Trophoblast cell (in vitro differentiated cells and primary cell): ENCODE data around the gene PPARG.
A peak's percentile ranks its signal among the peaks of the same experiment; 100 is the strongest.
"Not testable (repeated sequence)": the region's sequence is repeated elsewhere in the genome, so short reads cannot be mapped to it uniquely, and the experiment has no call there.

Experiments
- DNase-seq, 2 donors: peaks; one replicate each; pipeline ENCODE4 v3.0.0-alpha.2; 2016
- H2AFZ ChIP-seq: 2 replicates; pipeline ENCODE4 v1.6.1; 2013; ENCODE audit warnings: low read length, moderate library complexity, mild to moderate bottlenecking; ENCODE audit not compliant: insufficient read depth, poor library complexity
- H2AK5ac ChIP-seq: 2 replicates; pipeline ENCODE4 v1.6.1; 2013; ENCODE audit warnings: mild to moderate bottlenecking, low read length
- H2BK120ac ChIP-seq: 2 replicates; pipeline ENCODE4 v1.6.1; 2013; ENCODE audit warnings: low read length, mild to moderate bottlenecking, moderate library complexity; ENCODE audit not compliant: insufficient read depth, poor library complexity
- H2BK12ac ChIP-seq: 2 replicates; pipeline ENCODE4 v1.6.1; 2013; ENCODE audit warnings: mild to moderate bottlenecking, low read length, moderate library complexity
- H2BK5ac ChIP-seq: 2 replicates; pipeline ENCODE4 v1.6.1; 2013; ENCODE audit warnings: low read length, low read depth, moderate library complexity, mild to moderate bottlenecking; ENCODE audit not compliant: poor library complexity
- H3K14ac ChIP-seq: 2 replicates; pipeline ENCODE4 v1.6.1; 2013; ENCODE audit warnings: mild to moderate bottlenecking, low read length
- H3K18ac ChIP-seq: 2 replicates; pipeline ENCODE4 v1.6.1; 2013; ENCODE audit warnings: mild to moderate bottlenecking, low read length
- H3K23ac ChIP-seq: 2 replicates; pipeline ENCODE4 v1.6.1; 2013; ENCODE audit warnings: low read length
- H3K27ac ChIP-seq: 2 replicates; pipeline ENCODE4 v1.5.1; 2013; ENCODE audit warnings: low read depth, mild to moderate bottlenecking, inconsistent platforms, low read length, moderate library complexity
- H3K27me3 ChIP-seq: 2 replicates; pipeline ENCODE4 v1.6.1; 2013; ENCODE audit warnings: inconsistent platforms, mild to moderate bottlenecking, low read length, moderate library complexity; ENCODE audit not compliant: insufficient read depth
- H3K36me3 ChIP-seq, 2 experiments: 1 replicate in 1 of 2; 2 replicates in 1 of 2; pipeline ENCODE4 v1.6.1; 2013; ENCODE audit warnings: low read length in 2 of 2, mild to moderate bottlenecking in 2 of 2, moderate library complexity in 1 of 2; ENCODE audit not compliant: insufficient read depth in 2 of 2, control insufficient read depth in 1 of 2
- H3K4ac ChIP-seq: 2 replicates; pipeline ENCODE4 v1.6.1; 2013; ENCODE audit warnings: low read depth, mild to moderate bottlenecking, low read length, moderate library complexity
- H3K4me1 ChIP-seq, 2 experiments: 1 replicate in 1 of 2; 2 replicates in 1 of 2; pipeline ENCODE4 v1.6.1; 2013; ENCODE audit warnings: low read length in 2 of 2, mild to moderate bottlenecking in 2 of 2, moderate library complexity in 1 of 2; ENCODE audit not compliant: insufficient read depth in 2 of 2, control insufficient read depth in 1 of 2
- H3K4me2 ChIP-seq: 2 replicates; pipeline ENCODE4 v1.6.1; 2013; ENCODE audit warnings: inconsistent platforms, mild to moderate bottlenecking, low read length, moderate library complexity
- H3K4me3 ChIP-seq: 2 replicates; pipeline ENCODE4 v1.5.1; 2013; ENCODE audit warnings: mild to moderate bottlenecking, low read depth, low read length, inconsistent platforms
- H3K79me1 ChIP-seq: one replicate; pipeline ENCODE4 v1.6.1; 2013; ENCODE audit warnings: low read length
- H3K79me2 ChIP-seq: 2 replicates; pipeline ENCODE4 v1.6.1; 2013; ENCODE audit warnings: low read length, mild to moderate bottlenecking; ENCODE audit not compliant: control insufficient read depth, insufficient read depth, poor library complexity
- H3K9ac ChIP-seq: 2 replicates; pipeline ENCODE4 v1.6.1; 2013; ENCODE audit warnings: mild to moderate bottlenecking, low read length
- H3K9me3 ChIP-seq: 2 replicates; pipeline ENCODE4 v1.6.1; 2013; ENCODE audit warnings: low read depth, mild to moderate bottlenecking, control low read depth, inconsistent platforms, low read length; ENCODE audit not compliant: insufficient read depth
- H4K12ac ChIP-seq: 2 replicates; pipeline ENCODE4 v1.6.1; 2013; ENCODE audit warnings: low read depth, mild to moderate bottlenecking, low read length, moderate library complexity
- H4K8ac ChIP-seq: 2 replicates; pipeline ENCODE4 v1.6.1; 2013; ENCODE audit warnings: low read depth, mild to moderate bottlenecking, low read length, moderate library complexity
- H4K91ac ChIP-seq: one replicate; pipeline ENCODE4 v1.6.1; 2013; ENCODE audit warnings: low read depth, mild to moderate bottlenecking, low read length, moderate library complexity
- WGBS: extraction: QIAGEN DNeasy Blood & Tissue Kit; methylation state at CpG from one replicate; pipeline ENCODE4 v1.1.7; 2013; ENCODE audit warnings: missing lambda C conversion rate; ENCODE audit not compliant: insufficient read length, insufficient coverage; ENCODE audit errors: extremely low coverage; 5-methylcytosine and 5-hydroxymethylcytosine counted together

The PPARG gene

DNA sequence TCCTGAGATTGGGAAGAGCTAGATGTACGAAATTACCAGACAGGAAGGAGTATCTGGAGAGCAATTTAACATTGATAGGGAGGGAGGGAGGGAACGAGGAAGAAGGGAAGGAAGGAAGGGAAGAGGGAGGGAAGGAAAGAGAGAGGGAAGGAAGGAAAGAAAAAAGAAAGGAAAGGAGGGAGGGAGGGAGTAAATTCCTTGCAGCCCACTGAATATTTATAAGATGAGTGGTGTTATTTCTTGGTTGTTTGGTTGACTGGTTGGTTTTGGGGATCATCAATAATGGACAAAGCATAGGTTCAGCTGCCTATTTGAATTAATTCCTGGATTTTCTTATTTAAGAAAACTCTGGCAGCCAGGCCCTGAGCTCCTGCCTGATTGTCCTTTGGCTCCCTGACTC is 179.9 kb downstream of the PPARG start:
- 100% methylated on average over 1 of the region's 2 CpGs for WGBS
- no peak overlapping the region for H2AK5ac ChIP-seq
- no peak overlapping the region for H2BK5ac ChIP-seq
- no peaks in the 10 kb centered on the region for H3K79me2 ChIP-seq
- H3K27me3 ChIP-seq: no peaks in the 10 kb centered on the region
- no peak overlapping the region for H2BK12ac ChIP-seq
- peaks cover 10 to 27% of the 10 kb centered on the region in 2 experiments for H3K4me1 ChIP-seq
- no peaks in the 10 kb centered on the region for H3K36me3 ChIP-seq
- no peak overlapping the region for H3K4me2 ChIP-seq
- no peak overlapping the region for H3K14ac ChIP-seq
- no peak overlapping the region for H2BK120ac ChIP-seq
- H4K8ac ChIP-seq: no peak overlapping the region
- H4K12ac ChIP-seq: no peak overlapping the region
- H3K18ac ChIP-seq: no peak overlapping the region
- no peak overlapping the region for H3K27ac ChIP-seq
- no peaks in the 10 kb centered on the region for H3K9me3 ChIP-seq
- H3K9ac ChIP-seq: no peak overlapping the region
- no peak overlapping the region for H3K4ac ChIP-seq
- H3K4me3 ChIP-seq: no peak overlapping the region
- no peak for DNase-seq
- H3K23ac ChIP-seq: no peak overlapping the region
- H3K79me1 ChIP-seq: peaks cover 6% of the 10 kb centered on the region
- no peak overlapping the region for H4K91ac ChIP-seq
- no peak overlapping the region for H2AFZ ChIP-seq

- not testable (repeated sequence) for H3K23ac ChIP-seq
Measured at GRCh38 chr3:12469222-12469621, 180.4 kb downstream of the PPARG start.

DNA sequence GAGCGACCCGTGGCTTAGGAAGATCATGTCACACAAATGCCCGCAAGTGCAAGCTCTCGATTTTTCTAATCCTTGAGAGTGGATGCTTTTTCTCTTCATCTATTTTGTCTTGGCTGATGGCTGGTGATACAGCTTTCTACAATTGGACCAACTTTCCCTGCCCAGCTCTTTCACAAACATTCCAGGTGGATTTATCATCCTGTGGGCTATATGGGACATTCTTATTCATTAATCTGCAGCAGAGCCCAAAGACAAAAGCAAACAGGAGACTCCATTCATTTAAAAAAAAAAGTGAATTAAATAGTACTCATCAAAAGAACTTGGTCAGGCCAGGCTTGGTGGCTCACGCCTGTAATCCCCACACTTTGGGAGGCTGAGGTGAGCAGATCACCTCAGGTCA is 181.2 kb downstream of the PPARG start:
- DNase-seq: peak; percentile 68 to 83
- Histone ChIP-seq H3K23ac (no peak overlapping the region), H3K9ac (no peak overlapping the region), H3K4me2 (no peak overlapping the region), H3K36me3 (no peaks in the 10 kb centered on the region), H3K14ac (no peak overlapping the region), H3K27me3 (no peaks in the 10 kb centered on the region), H2AK5ac (no peak overlapping the region), H3K4me3 (no peak overlapping the region), H4K12ac (no peak overlapping the region), H2AFZ (no peak overlapping the region), H2BK120ac (no peak overlapping the region), H3K79me2 (no peaks in the 10 kb centered on the region), H2BK12ac (no peak overlapping the region), H2BK5ac (no peak overlapping the region), H3K27ac (no peak overlapping the region), H4K8ac (no peak overlapping the region), H3K18ac (no peak overlapping the region), H3K4me1 (peaks cover 10 to 20% of the 10 kb centered on the region in 2 experiments), H3K79me1 (peaks cover 6% of the 10 kb centered on the region), H3K9me3 (no peaks in the 10 kb centered on the region), H4K91ac (no peak overlapping the region), H3K4ac (no peak overlapping the region)
- WGBS: no CpG with 5 or more reads among the region's 5 CpGs

More at GRCh38 chr3:12469222-12469621, 180.4 kb downstream of the PPARG start:
- not testable (repeated sequence) for H2BK5ac ChIP-seq, H3K14ac ChIP-seq, H2AK5ac ChIP-seq, H3K36me3 ChIP-seq, H3K18ac ChIP-seq, H2AFZ ChIP-seq, H3K4ac ChIP-seq, H3K79me1 ChIP-seq, H3K9ac ChIP-seq, H2BK12ac ChIP-seq, H3K4me3 ChIP-seq, H3K9me3 ChIP-seq, H4K12ac ChIP-seq, H3K4me2 ChIP-seq, H3K79me2 ChIP-seq, H4K8ac ChIP-seq, H3K27ac ChIP-seq, H2BK120ac ChIP-seq, H3K27me3 ChIP-seq, H4K91ac ChIP-seq
- H3K4me1 ChIP-seq: peaks cover 10 to 27% of the 10 kb centered on the region in 2 experiments
- no CpG with 5 or more reads among the region's 7 CpGs for WGBS
- DNase-seq: peak; percentile 66 to 75

- Histone ChIP-seq H2AFZ (no peak overlapping the region), H3K27me3 (no peaks in the 10 kb centered on the region), H3K79me2 (no peaks in the 10 kb centered on the region), H4K8ac (no peak overlapping the region), H3K9me3 (no peaks in the 10 kb centered on the region), H2BK12ac (no peak overlapping the region), H3K79me1 (peaks cover 6% of the 10 kb centered on the region), H2AK5ac (no peak overlapping the region), H3K36me3 (no peaks in the 10 kb centered on the region), H3K18ac (no peak overlapping the region), H2BK5ac (no peak overlapping the region), H3K4me1 (peaks cover 10 to 20% of the 10 kb centered on the region in 2 experiments), H3K9ac (no peak overlapping the region), H3K27ac (no peak overlapping the region), H3K4me3 (no peak overlapping the region), H3K14ac (no peak overlapping the region), H3K4me2 (no peak overlapping the region), H4K91ac (no peak overlapping the region), H2BK120ac (no peak overlapping the region), H4K12ac (no peak overlapping the region), H3K4ac (no peak overlapping the region), H3K23ac (no peak overlapping the region)
- WGBS: no CpG with 5 or more reads among the region's 3 CpGs
- DNase-seq: no peak
Measured at GRCh38 chr3:12470680-12471079, 181.8 kb downstream of the PPARG start.
